ENCODE data around the gene UBL3.
A peak's percentile ranks its signal among the peaks of the same experiment; 100 is the strongest.

UBL3 gene

DNA sequence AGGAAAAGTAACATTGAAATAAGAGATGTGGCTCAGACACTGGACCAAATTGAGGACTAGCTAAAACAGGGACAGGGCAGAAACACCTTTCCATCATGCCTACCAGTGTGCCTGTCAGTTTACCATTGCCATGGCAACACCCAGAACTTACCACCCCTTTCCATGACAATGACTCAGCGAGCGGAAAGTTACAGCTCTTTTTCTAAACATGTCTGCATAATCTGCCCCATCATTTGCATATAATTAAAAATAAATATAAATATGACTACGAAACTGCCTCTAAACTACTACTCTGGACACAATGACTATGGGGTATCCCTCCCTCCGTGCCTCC lies 96.0 kb downstream of the UBL3 start:
- DNase-seq (ENCODE audit: low spot score): no peak

DNA sequence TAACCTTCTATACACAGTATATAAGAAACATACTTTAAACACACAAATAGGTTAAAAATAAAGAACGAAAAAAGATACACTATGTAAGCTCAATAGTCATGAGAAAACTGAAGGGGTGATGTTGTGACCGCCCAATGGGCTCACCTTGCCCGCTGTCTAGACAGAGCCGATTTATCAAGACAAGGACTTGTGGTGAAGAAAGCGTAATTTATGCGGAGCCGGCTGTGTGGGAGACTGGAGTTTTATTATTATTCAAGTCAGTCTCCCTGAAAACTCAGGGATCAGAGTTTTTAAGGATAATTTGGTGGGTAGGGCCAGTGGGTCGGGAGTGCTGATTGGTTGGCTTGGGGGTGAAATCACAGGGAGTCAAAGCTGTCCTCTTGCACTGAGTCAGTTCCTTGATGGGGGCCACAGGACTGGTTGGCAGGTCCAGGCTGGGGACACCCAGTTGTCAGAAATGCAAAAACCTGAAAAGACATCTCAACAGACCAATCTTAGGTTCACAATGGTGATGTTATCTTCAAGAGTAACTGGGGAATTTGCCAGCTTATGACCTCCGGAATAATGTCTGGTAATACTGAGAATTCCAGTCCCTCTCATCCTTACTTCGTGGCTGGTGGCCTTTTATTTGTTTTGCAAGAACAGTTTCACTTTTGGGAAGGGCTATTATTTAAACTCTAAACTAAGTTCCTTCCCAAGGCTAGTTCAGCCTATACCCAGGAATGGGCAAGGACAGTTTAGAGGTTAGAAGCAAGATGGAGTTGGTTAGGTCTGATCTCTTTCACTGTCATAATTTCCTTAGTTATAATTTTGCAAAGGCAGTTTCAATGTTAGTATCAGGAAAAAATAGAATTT lies 96.6 kb downstream of the UBL3 start:
- no peak for DNase-seq (ENCODE audit: low spot score)

- no peak for DNase-seq (ENCODE audit: low spot score)
These were observed 98.2 kb downstream of the UBL3 start for GRCh38 chr13:29752175-29752574.

DNA sequence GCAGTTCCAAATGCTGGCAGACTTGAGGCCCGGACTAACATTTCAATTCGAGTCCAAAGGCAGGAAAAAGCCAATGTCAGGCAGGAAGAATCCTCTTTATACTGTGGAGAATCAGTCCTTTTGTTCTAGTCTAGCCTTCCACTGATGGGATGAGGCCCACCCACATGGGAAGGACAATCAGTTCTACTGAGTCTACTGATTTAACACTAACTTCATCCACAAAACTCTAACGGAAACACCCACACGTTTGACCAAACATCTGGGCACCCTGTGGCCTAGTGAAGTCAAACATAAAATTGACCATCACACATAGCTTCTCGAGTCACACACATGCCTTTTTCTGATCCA lies 100.3 kb downstream of the UBL3 start:
- DNase-seq (ENCODE audit: low spot score): no peak

- DNase-seq (ENCODE audit: low spot score): peak; percentile 15
These were observed 100.8 kb downstream of the UBL3 start for GRCh38 chr13:29749401-29750182.

DNA sequence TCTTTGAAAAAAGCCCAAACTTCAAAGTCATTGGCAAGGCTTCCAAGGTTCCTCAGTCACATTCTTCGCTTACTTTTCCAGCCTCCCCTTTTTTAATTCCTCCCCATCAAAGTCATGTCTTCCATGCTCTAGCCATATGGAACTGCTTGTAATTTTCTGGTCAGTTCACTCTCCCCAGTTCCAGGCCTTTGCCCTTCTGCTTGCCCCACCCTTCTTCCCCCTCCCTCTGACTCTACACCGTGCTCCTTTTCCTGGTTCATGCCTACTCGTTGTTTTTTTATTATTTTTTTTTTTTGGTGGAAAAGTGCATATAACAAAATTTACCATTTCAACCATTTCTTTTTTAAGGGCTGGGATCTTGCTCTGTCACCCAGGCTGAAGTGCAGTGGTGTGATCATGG lies 102.3 kb downstream of the UBL3 start:
- DNase-seq (ENCODE audit: low spot score): no peak

DNA sequence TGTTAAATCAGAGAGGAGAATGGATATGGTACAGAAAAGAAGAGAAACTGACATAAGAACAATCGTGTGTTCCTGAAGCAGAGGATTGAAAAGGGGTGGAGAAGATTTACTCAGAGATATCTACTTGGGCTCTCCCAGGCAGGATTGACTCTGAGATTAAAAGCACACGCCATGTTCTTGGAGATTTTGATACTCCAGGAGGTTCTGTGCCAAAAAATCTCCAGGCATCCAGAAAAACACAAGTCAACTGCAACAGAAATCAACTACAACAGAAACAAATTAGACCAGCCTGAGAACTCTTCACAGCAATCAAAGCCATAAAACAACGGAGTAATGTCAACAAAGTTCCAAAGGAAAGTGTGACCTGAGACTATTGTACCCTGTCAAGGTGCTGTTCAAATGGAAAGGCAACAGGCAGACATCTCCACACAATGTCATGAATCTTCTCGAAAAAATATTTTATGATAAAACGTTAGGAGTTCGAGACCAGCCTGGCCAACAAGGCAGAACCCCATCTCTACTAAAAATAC lies 104.2 kb downstream of the UBL3 start:
- no peak for DNase-seq (ENCODE audit: low spot score)

- DNase-seq (ENCODE audit: low spot score): no peak
These were observed 104.7 kb downstream of the UBL3 start for GRCh38 chr13:29745704-29746103.

DNA sequence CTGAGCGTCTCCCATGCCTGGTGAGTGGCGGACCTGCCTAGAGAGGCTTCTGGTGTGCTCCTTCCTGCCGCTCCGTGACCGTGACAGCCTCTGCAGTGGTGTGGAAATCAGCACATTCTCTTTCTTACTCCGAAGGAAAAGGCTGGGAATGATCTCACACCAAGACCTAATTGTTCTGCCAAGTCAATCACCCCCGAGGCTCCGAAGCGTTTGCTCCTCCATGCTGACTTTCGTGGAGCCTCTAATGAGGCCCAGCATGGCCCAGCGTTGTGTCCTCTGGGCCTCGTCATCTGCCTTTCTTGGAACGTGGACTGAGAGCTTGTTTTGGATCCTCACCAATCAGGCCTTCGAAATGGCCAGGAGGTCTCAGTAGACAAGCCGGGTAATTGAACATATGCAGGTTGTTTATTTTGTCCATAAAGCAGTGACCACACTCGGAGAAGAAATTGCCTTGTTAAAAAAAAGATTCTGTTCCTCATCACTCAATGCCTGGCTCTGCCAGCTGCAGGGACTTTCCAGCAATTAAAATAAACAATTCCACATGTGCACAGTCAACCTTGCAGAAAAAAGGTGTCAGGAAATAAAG lies 107.1 kb downstream of the UBL3 start:
- no peak for DNase-seq (ENCODE audit: low spot score)

DNA sequence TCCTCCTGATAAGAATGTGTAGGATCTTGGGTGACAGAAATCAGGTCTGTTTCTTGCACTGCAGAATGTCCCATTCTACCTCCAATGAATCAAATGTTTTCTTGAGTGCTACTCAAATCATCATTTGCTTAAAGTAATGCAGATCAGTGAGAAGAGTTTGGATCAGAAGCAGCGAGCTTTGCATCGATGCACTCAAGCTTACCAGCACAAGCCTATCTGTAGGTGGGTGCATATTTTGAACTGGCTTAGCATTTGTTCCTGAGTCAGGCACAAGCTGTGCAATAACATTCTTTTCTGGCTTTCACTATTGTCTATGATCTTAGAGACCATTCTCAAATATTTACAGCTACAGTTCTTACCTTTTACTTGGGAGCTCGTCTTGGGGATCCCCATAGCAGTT lies 109.5 kb downstream of the UBL3 start:
- no peak for DNase-seq (ENCODE audit: low spot score)

DNA sequence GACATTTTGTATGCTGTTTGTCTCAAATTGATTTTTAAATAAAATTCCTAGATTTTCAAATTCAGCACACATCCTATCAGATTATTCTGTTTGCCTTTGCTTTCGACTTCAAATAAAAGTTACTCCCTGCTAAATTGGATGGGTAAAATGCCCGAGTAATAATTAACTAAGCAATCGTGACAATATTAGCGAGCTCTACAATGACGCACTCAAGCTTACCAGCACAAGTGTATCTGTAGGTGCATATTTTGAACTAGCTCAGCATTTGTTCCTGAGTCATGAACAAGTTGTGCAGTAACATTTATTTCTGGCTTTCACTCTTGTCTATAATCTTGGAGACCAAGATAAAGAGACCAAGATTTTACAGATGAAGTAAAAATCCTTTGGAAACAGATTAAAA lies 113.4 kb downstream of the UBL3 start:
- no peak for DNase-seq (ENCODE audit: low spot score)

- no peak for DNase-seq (ENCODE audit: low spot score)
These were observed 117.2 kb downstream of the UBL3 start for GRCh38 chr13:29733147-29733611.

GRCh38 chr13:29730253-29730652 lies 120.2 kb downstream of the UBL3 start:
- no peak for DNase-seq (ENCODE audit: low spot score)

DNA sequence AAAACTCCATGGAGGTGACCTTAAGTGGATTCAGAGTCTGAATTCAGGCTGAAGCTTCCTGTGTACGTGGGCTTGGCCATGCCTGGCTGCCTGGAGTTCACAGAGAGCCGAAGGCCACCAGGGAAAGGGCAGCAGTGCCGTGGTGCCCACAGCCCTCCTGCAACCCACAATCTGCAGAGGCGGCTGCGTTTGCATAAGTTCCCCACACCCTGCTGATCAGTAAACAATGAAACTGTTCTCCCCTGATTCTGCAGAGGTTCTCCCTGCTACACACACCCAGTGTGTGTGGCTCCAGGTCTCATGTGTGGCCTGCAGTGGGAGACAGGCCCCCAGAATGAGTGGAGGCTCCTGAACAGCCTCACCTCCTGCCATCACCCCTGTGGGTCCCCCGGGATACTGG lies 128.0 kb downstream of the UBL3 start:
- DNase-seq (ENCODE audit: low spot score): no peak

DNA sequence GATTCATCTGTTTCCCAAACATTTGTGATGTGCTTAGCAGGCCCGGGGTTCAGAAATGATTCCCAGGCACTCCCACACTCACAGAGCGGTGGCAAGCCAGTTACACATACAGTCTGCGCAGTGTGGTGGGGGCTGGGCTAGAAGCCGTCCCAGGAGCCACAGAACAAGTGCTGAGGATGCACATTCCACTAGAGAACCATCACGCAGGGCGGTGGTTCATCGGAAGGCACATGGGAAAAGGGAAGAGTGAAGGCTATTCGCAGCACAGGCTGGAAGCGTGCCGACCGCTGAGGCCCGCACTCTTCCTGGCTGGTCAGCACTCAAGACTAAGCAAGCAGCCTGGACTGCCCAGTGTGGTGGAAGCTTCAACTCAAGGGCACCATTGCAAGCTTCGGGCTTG lies 128.7 kb downstream of the UBL3 start:
- DNase-seq (ENCODE audit: low spot score): no peak

- no peak for DNase-seq (ENCODE audit: low spot score)
These were observed 131.7 kb downstream of the UBL3 start for GRCh38 chr13:29718694-29719093.

GRCh38 chr13:29716493-29716892 lies 133.9 kb downstream of the UBL3 start:
- no peak for DNase-seq (ENCODE audit: low spot score)
